GM08714 (cell line): ENCODE data around the gene PTTG1.

ENCODE experiments used
- H3K4me3 ChIP-seq: fragments of 200-500 bp; sonication (Bioruptor generic); 2 replicates; pipeline ENCODE4 v1.5.1; 2014; ENCODE audit warnings: mild to moderate bottlenecking, low read length, inconsistent platforms
- ZNF274 ChIP-seq: IDR thresholded peaks from 2 replicates; pipeline ENCODE4 v1.6.1; 2012; ENCODE audit warnings: mild to moderate bottlenecking, low read depth, low read length

The PTTG1 gene

DNA sequence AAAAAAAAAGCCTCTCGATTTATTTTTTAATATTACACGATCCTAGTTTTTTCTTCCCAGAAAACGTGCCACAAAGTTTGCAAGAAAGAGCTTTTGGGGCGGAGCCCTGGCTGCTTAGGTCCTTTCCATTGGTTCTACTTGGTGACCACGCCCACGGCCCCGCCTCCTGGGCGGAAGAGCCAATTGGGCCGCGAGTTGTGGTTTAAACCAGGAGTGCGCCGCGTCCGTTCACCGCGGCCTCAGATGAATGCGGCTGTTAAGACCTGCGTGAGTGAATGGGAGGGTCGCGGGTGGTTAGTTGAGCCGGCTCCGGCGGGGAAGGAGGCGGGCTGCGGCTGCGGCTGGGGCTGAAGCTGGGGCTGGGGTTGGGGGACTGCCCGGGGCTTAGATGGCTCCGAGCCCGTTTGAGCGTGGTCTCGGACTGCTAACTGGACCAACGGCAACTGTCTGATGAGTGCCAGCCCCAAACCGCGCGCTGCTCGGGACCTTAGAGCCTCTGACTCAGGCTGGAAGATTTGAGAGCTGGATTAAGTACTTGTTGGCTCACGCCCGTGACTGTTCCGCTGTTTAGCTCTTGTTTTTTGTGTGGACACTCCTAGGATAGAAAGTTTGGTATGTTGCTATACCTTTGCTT is at the start of gene PTTG1:
Gene PTTG1, plus strand, starts transcription at position 231 of the 634 bp plus-strand sequence. CDS start 458 bp downstream, outside the sequence.
- H3K4me3 ChIP-seq, result peak within 1 kb of the TSS; percentile 91
- no peak for TF ChIP-seq ZNF274

DNA sequence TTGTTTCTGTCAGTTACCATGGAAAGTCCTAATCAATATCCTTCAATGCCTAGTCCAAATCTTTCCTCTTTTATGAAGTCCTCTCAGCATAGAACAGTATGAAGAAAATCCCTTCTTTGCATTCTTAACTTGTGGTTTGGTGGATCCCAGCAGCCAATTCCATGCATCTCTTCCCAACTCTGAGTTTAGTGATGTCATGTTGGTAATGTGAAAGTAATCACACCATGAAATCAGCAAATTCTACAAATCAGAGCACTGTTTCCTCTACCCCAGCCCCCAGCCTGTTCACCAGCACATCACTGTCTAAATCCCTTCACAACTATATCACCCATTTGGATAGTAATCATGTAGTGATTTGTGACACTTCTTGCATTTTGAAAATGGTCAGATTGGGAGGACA is 46.5 kb upstream of the PTTG1 start:
- no peak for TF ChIP-seq ZNF274
- H3K4me3 ChIP-seq, result no peak overlapping the region

DNA sequence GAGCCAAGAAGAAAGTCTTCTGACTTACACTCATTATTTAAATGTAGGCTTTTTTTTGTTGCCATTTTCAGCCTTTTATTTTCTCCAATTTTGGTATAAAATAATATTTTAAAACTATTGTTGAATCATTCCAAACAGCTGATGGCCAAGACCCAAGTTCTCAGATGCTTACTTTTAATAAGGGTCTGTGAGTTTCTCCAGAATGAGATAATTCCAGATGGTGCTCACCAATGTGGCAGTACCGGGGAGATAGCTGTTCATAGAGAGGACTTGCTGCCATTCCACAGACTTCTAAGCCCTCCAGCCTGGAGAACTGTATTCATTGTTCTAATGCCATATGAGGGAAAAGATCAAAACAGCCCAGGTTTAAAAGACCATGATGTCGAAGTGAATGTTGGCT is 46.0 kb upstream of the PTTG1 start:
- no peak overlapping the region for H3K4me3 ChIP-seq
- TF ChIP-seq ZNF274, result no peak

DNA sequence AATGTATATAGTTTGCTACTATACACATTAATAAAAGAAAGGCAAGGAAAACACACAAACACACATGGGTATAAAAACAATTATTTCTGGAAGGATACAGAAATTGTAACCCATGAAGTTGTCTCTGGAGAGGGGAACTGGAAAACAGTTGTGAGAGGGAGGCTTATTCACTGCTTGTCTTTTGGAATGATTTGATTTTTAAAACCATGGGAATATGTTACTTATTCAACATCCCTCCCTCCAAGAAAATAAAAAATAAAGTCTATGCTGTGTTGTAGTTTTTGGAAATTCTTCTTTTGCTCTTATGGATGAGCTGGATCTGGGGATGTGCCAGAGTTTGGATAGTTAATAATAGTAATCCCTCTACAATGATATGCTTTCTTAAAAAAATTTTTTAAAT is 45.2 kb upstream of the PTTG1 start:
- TF ChIP-seq ZNF274, result no peak
- H3K4me3 ChIP-seq, result no peak overlapping the region

DNA sequence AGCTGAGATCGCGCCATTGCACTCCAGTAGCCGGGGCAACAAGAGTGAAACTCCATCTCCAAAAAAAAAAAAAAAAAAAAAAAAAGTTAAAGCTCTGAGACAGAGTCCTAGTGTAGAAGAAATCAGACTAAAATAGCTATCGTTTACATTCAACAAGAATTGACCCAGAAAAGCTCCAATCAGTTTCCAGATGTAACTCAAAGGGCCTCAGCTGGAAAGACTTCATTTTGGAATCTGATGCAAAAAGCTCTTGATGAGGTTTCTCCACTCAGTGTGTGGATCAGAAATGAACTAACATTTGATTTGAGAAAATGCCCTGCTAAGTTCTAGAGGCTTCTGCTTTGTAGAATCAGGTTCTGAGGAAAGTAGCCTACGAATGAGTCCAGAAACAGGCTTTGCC is 44.0 kb upstream of the PTTG1 start:
- TF ChIP-seq ZNF274, result no peak
- no peak overlapping the region for H3K4me3 ChIP-seq

DNA sequence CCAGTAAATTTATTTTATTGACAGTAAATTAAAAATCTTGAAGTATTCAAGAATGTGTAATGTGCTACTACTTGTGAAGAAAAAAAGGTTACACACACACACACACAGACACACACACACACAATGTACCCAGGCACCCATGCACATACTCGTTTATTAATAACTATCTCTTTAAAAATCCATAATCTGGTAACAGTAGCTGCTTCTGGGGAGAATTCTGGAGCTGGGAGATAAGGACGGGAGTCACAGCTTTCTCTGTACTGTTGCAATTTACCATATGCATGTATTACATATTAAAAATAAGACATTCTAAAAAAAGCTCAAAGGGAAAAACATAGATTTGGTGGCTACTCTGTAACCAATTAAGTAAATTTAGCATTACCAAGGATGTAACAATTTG is 43.3 kb upstream of the PTTG1 start:
- no peak overlapping the region for H3K4me3 ChIP-seq
- no peak for TF ChIP-seq ZNF274

DNA sequence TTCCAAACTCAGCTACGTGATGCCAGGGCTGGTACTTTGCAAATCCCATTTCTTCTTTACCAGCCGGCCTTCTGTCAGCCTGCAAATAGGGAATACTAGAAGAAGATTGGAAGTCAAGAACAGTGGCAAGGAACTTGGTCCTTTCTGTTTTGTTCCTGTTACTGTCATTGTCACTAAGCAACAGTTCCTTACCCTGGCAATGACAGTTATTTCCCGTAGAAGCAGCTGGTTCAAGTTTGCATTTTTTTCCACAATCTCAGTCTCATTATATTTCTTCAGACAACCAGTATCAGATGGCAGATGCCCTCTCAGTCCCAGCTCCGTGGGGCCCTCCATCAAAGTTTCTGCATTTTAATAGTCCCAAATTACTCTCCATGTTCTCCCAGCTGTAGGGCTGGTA is 42.1 kb upstream of the PTTG1 start:
- TF ChIP-seq ZNF274, result no peak
- no peak overlapping the region for H3K4me3 ChIP-seq

DNA sequence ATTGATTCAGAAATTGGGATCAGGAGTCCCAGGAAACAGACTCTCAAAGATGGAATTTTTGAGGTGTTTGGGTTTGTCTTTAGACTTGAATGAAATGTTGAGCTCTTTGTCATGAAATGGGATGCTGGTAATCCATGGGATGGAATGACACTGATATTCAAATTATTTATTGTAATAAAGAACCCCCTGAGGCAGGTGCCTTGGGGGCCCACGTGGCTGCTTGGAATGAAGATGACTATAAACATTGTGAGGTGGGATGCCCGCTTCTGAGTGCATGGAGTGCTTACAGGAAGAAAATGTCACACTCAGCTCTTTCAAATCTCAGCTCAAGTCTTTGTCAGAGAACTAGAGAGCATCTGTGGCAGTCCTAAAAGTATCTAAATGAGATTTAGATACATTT is 41.6 kb upstream of the PTTG1 start:
- TF ChIP-seq ZNF274, result no peak
- H3K4me3 ChIP-seq, result no peak overlapping the region

DNA sequence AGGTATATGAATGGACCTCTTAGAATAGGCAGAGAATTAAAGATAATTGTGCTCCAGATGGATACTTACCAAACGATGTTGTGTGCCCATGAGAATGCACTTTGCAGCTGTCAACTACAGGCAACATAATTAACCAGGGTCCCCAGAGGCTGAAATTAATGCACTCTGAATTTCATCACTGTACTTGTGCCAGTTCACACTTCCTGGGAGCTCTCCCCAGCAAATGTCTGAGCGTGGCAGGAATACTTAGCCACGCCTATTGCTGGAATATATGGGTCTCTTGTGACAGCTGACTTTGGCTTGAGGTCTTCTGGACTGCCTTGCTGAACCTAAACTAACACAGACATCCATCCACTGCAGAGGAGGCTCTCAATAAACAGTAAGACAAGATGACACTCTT is 39.3 kb upstream of the PTTG1 start:
- no peak for TF ChIP-seq ZNF274
- H3K4me3 ChIP-seq, result no peak overlapping the region

DNA sequence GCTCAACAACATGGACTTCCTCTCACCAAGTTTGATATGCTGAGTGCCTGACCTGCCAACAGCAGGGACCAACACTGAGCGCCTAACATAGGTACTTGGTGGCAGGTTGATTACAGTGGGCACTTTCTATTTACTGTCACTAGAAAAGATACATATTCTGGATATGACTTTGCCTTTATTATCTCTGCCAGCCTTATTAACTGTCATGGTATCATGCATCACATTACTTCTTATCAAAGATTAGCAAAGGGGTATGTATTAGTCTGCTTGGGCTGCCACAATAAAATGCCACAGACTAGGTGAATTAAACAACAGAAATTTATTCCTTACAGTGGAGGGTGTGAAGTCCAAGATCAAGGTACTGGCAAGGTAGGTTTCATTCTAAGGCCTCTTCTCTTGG is 37.0 kb upstream of the PTTG1 start:
- H3K4me3 ChIP-seq, result no peak overlapping the region
- no peak for TF ChIP-seq ZNF274

DNA sequence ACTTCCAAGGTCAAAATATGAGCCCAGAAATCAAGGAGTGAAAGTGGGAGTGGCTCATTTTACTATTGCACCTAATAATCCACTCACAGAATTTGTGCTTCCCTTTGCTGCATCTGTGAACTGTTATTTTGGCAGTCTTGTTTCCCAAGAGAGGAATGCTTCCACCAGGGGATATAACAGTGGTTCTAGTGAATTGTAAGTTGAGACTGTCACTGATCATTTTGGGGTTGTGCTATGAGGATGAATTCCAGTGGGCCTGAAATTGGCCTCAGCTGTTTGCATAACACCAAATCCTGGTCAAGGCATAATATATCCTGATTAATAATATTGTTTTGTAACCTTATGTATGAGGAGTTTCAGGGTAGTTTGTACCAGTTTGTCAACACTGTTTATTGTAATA is 36.2 kb upstream of the PTTG1 start:
- H3K4me3 ChIP-seq, result no peak overlapping the region
- no peak for TF ChIP-seq ZNF274

DNA sequence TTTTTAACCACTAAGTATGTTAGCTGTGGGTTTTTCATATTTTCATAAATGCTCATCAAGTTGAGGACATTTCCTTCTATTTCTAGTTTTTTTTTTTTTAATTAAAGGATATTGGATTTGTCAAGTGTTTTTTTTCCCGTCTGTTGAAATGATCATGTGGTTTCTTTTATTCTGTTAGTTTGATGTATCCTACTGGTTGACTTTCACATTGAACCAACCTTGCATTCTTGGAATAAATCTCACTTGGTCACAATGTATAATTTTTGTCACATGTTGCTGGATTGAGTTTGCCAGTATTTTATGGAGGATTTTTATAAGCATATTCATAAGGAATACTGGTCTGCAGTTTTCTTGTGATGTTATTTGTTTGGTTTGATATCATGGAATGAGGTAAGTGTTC is 34.2 kb upstream of the PTTG1 start:
- H3K4me3 ChIP-seq, result no peak overlapping the region
- TF ChIP-seq ZNF274, result no peak

DNA sequence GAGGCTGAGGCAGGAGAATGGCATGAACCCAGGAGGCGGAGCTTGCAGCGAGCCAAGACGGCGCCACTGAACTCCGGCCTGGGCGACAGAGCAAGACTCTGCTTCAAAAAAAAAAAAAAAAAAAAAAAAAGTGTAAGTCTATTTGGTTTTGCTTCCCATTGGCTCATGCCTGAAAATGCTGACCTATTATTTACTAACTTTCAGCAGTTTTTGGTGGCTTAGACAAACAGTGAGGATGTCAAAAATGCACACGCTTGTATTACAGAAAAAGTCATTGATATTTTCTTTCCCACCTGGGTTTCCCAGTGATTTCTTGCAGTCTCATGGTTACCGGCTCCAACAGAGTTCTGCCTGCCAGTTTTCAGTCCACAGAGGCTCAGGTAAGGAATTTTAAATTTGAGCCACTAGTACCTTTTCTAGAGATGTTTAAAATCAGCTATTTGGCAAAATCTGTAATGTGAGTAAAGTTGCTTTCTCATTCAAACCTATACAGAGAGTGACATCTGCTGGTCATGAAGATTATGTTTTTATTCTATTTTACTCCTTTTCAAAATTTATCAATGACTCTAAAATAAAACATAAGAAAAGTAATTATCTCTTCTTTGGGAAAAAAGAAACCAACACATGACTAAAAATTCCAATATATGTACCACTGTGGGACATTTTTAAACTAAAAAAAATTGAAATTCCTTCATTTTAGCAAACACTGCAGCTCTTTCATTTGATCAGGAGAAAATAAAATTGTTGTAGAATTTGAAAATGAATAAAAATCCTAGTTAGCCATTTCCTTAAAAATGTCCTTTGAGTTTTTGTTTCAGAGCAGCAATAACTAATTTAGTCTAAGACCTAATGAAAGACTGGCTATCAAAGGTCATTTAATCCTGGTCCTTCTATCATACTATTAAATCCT is 30.6 kb upstream of the PTTG1 start:
- TF ChIP-seq ZNF274, result no peak

DNA sequence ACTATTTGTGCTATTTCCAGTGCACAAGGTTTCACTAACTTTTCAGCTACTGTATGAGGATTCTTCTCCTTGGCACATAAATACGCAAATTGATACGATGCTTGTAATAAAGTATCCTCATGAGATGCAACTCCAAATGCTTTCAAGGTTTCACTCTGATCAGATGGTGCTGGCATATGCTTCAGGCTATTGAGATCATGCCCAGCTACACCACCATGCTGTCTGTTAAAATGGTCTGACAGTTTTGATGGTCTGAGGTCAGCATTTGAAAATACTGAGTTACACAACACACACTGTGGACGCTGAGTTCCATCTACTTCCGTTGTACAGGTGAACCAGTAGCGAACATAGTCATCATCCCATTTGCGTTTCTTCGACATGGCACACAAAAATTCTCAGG is 26.5 kb upstream of the PTTG1 start:
- H3K4me3 ChIP-seq, result no peak overlapping the region
- TF ChIP-seq ZNF274, result no peak

More for the DNA sequence above, 30.6 kb upstream of the PTTG1 start:
- H3K4me3 ChIP-seq, result no peak overlapping the region

DNA sequence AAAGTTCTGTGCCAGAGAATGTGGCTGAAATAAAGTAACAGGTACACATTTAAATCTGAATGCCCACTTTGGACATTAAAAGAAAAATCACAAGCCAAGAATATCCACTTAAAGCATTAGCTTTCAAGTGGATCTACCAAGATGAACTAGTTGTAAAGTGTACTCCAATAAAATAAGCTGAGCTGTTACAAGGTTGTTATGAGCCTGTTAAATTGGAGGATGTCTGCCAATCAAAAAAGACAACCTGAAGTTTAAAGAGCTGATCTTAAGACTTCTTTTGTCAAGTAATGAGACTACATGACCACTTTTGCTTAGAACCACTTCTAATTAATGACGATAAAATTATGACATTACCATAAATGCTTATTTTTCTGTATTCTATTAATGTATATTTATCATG is 24.2 kb upstream of the PTTG1 start:
- no peak for TF ChIP-seq ZNF274
- H3K4me3 ChIP-seq, result no peak overlapping the region
